SU-DHL-6 (cell line): Measurements from ENCODE around the gene ERV3-1.

Experiments
- EZH2phosphoT487 ChIP-seq: fragments of 200-600 bp; sonication (generic), shearing (Covaris generic); conservative IDR thresholded peaks from 2 replicates; pipeline ENCODE4 v1.6.1; 2018; ENCODE audit warnings: mild to moderate bottlenecking, antibody characterized with exemption, low read length, moderate library complexity, mixed read lengths
- TF ChIP-seq, protein P1 (sequence below): fragments of 200-600 bp; sonication (generic); IDR thresholded peaks from one replicate; pipeline ENCODE4 v1.5.1; 2017; ENCODE audit warnings: antibody characterized with exemption, mild to moderate bottlenecking, low read length, moderate library complexity; ENCODE audit not compliant: insufficient read depth, poor library complexity, severe bottlenecking

GRCh38 chr7:64990216-64990615 lies 16.3 kb downstream of the ERV3-1 start:
- TF ChIP-seq, protein P1, sequence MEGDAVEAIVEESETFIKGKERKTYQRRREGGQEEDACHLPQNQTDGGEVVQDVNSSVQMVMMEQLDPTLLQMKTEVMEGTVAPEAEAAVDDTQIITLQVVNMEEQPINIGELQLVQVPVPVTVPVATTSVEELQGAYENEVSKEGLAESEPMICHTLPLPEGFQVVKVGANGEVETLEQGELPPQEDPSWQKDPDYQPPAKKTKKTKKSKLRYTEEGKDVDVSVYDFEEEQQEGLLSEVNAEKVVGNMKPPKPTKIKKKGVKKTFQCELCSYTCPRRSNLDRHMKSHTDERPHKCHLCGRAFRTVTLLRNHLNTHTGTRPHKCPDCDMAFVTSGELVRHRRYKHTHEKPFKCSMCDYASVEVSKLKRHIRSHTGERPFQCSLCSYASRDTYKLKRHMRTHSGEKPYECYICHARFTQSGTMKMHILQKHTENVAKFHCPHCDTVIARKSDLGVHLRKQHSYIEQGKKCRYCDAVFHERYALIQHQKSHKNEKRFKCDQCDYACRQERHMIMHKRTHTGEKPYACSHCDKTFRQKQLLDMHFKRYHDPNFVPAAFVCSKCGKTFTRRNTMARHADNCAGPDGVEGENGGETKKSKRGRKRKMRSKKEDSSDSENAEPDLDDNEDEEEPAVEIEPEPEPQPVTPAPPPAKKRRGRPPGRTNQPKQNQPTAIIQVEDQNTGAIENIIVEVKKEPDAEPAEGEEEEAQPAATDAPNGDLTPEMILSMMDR = no peak
- TF ChIP-seq EZH2phosphoT487 = no peak
